Measurements from ENCODE around the gene TPD52L1. TPM values are rescaled to one million over a fixed set of nuclear protein-coding genes. Genes with fewer than 3 reads are reported as not detected.

The TPD52L1 gene
- total RNA-seq, 1 donor from 2014 or later = 15.6 TPM

- Histone ChIP-seq H3K27ac (no peak overlapping the region), H3K36me3 (no peaks in the 10 kb centered on the region), H3K4me3 (no peak overlapping the region), H3K9me3 (peaks cover 27% of the 10 kb centered on the region), H3K27me3 (ENCODE audit: low read depth) (no peaks in the 10 kb centered on the region), H3K4me1 (no peaks in the 10 kb centered on the region)
- intact Hi-C loops (cut with DNase I) = loop anchor here (5.0 kb wide), 1 partner anchor 239 kb away; no protein-coding TSS in a partner anchor
- TF ChIP-seq CTCF (IDR thresholded peaks at IDR 0.05) = no peak
- no peak for ATAC-seq
- DNase-seq = no peak
Observed at GRCh38 chr6:125111219-125111983, 42.2 kb upstream of the TPD52L1 start.

- Histone ChIP-seq H3K9me3 (peaks cover 27% of the 10 kb centered on the region), H3K27me3 (ENCODE audit: low read depth) (no peaks in the 10 kb centered on the region), H3K4me3 (no peak overlapping the region), H3K27ac (no peak overlapping the region), H3K4me1 (no peaks in the 10 kb centered on the region), H3K36me3 (no peaks in the 10 kb centered on the region)
- intact Hi-C loops (cut with DNase I) = loop anchor here (5.0 kb wide), 1 partner anchor 241 kb away; no protein-coding TSS in a partner anchor
- DNase-seq (no peak), ATAC-seq (no peak)
- no peak for TF ChIP-seq CTCF (IDR thresholded peaks at IDR 0.05)
Observed at GRCh38 chr6:125112934-125113333, 40.6 kb upstream of the TPD52L1 start.

- intact Hi-C loops (cut with DNase I) = loop anchor here (5.0 kb wide), 1 partner anchor 242 kb away; no protein-coding TSS in a partner anchor
- peak; percentile 81 for TF ChIP-seq CTCF (IDR thresholded peaks at IDR 0.05)
- Histone ChIP-seq H3K27ac (no peak overlapping the region), H3K4me1 (no peaks in the 10 kb centered on the region), H3K27me3 (ENCODE audit: low read depth) (no peaks in the 10 kb centered on the region), H3K9me3 (peaks cover 27% of the 10 kb centered on the region), H3K4me3 (no peak overlapping the region), H3K36me3 (no peaks in the 10 kb centered on the region)
- ATAC-seq = no peak
- no peak for DNase-seq
Observed at GRCh38 chr6:125114248-125114858, 39.2 kb upstream of the TPD52L1 start.

GRCh38 chr6:125116170-125116569 is 37.4 kb upstream of the TPD52L1 start:
- ATAC-seq (no peak), DNase-seq (no peak)
- no peaks in the 10 kb centered on the region for H3K36me3 ChIP-seq
- no peaks in the 10 kb centered on the region for H3K4me1 ChIP-seq
- no peaks in the 10 kb centered on the region for H3K27me3 ChIP-seq (ENCODE audit: low read depth)
- intact Hi-C loops (cut with DNase I) = no loop called here
- TF ChIP-seq CTCF (IDR thresholded peaks at IDR 0.05) = no peak
- H3K9me3 ChIP-seq = peaks cover 12% of the 10 kb centered on the region
- no peak overlapping the region for H3K27ac ChIP-seq
- no peak overlapping the region for H3K4me3 ChIP-seq

- no peak for TF ChIP-seq CTCF (IDR thresholded peaks at IDR 0.05)
Observed at GRCh38 chr6:125116710-125117109, 36.9 kb upstream of the TPD52L1 start.

More at GRCh38 chr6:125116710-125117109, 36.9 kb upstream of the TPD52L1 start:
- H3K27ac ChIP-seq = no peak overlapping the region
- no peak for ATAC-seq
- H3K36me3 ChIP-seq = no peaks in the 10 kb centered on the region
- H3K4me3 ChIP-seq = no peak overlapping the region
- no peaks in the 10 kb centered on the region for H3K27me3 ChIP-seq (ENCODE audit: low read depth)
- no peak for DNase-seq
- H3K4me1 ChIP-seq = no peaks in the 10 kb centered on the region
- peaks cover 6% of the 10 kb centered on the region for H3K9me3 ChIP-seq
- intact Hi-C loops (cut with DNase I) = no loop called here
